HL-60 (cell line): ENCODE data around the gene EOMES.

ENCODE experiments used
- DNase-seq, 2 experiments: peaks; one replicate each; pipeline ENCODE4 v3.0.0-alpha.2; 2010 to 2020; ENCODE audit warnings: low read depth in 1 of 2, low spot score in 1 of 2
- H3K27ac ChIP-seq: fragments of 250-450 bp; sonication (Bioruptor Pico); replicated peaks from 2 replicates; pipeline ENCODE4 v1.5.1; 2020; ENCODE audit warnings: mild to moderate bottlenecking, moderate library complexity
- H3K27me3 ChIP-seq: fragments of 250-450 bp; sonication (Bioruptor Pico); 2 replicates; pipeline ENCODE4 v1.5.1; 2021; ENCODE audit warnings: mild to moderate bottlenecking, moderate library complexity; ENCODE audit not compliant: insufficient read depth, poor library complexity, severe bottlenecking
- H3K4me3 ChIP-seq: replicated peaks from 2 replicates; pipeline ENCODE4 v1.5.1; 2011; ENCODE audit warnings: mild to moderate bottlenecking, control low read depth, low read length; ENCODE audit not compliant: insufficient read depth
- CTCF ChIP-seq: IDR thresholded peaks from one replicate; pipeline ENCODE4 v1.5.1; 2011; ENCODE audit warnings: low read length, control low read depth, inconsistent platforms; ENCODE audit not compliant: insufficient read depth
- GABPA ChIP-seq: IDR thresholded peaks from 2 replicates; pipeline ENCODE4 v1.6.1; 2012; ENCODE audit warnings: low read depth
- POLR2AphosphoS5 ChIP-seq: IDR thresholded peaks from 2 replicates; pipeline ENCODE4 v1.6.1; 2012; ENCODE audit warnings: low read depth
- SPI1 ChIP-seq: IDR thresholded peaks from 2 replicates; pipeline ENCODE4 v1.6.1; 2012; ENCODE audit warnings: low read depth, mild to moderate bottlenecking, borderline replicate concordance
- TF ChIP-seq, protein P1 (sequence below): IDR thresholded peaks from 2 replicates; pipeline ENCODE4 v1.6.1; 2012; ENCODE audit warnings: low read depth; ENCODE audit not compliant: insufficient replicate concordance

Gene EOMES

GRCh38 chr3:27713078-27713423, 9.1 kb downstream of the EOMES start:
- peak overlapping the region; percentile 47 for H3K4me3 ChIP-seq
- no peak overlapping the region for H3K27ac ChIP-seq
- H3K27me3 ChIP-seq = peaks cover 57% of the 10 kb centered on the region
- no peak for DNase-seq
- no peak for TF ChIP-seq SPI1
- no peak for TF ChIP-seq CTCF
- no peak for TF ChIP-seq GABPA
- TF ChIP-seq POLR2AphosphoS5 = no peak
- TF ChIP-seq, protein P1, sequence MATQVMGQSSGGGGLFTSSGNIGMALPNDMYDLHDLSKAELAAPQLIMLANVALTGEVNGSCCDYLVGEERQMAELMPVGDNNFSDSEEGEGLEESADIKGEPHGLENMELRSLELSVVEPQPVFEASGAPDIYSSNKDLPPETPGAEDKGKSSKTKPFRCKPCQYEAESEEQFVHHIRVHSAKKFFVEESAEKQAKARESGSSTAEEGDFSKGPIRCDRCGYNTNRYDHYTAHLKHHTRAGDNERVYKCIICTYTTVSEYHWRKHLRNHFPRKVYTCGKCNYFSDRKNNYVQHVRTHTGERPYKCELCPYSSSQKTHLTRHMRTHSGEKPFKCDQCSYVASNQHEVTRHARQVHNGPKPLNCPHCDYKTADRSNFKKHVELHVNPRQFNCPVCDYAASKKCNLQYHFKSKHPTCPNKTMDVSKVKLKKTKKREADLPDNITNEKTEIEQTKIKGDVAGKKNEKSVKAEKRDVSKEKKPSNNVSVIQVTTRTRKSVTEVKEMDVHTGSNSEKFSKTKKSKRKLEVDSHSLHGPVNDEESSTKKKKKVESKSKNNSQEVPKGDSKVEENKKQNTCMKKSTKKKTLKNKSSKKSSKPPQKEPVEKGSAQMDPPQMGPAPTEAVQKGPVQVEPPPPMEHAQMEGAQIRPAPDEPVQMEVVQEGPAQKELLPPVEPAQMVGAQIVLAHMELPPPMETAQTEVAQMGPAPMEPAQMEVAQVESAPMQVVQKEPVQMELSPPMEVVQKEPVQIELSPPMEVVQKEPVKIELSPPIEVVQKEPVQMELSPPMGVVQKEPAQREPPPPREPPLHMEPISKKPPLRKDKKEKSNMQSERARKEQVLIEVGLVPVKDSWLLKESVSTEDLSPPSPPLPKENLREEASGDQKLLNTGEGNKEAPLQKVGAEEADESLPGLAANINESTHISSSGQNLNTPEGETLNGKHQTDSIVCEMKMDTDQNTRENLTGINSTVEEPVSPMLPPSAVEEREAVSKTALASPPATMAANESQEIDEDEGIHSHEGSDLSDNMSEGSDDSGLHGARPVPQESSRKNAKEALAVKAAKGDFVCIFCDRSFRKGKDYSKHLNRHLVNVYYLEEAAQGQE = no peak

- peak; percentile 41 to 77 for DNase-seq
- H3K4me3 ChIP-seq = peak overlapping the region; percentile 47
- peaks cover 55% of the 10 kb centered on the region for H3K27me3 ChIP-seq
- TF ChIP-seq POLR2AphosphoS5 (no peak), CTCF (peak; percentile 35), GABPA (no peak), SPI1 (no peak)
- TF ChIP-seq, protein P1 = no peak
- no peak overlapping the region for H3K27ac ChIP-seq
These were observed 9.7 kb downstream of the EOMES start for GRCh38 chr3:27712136-27713077.

DNA sequence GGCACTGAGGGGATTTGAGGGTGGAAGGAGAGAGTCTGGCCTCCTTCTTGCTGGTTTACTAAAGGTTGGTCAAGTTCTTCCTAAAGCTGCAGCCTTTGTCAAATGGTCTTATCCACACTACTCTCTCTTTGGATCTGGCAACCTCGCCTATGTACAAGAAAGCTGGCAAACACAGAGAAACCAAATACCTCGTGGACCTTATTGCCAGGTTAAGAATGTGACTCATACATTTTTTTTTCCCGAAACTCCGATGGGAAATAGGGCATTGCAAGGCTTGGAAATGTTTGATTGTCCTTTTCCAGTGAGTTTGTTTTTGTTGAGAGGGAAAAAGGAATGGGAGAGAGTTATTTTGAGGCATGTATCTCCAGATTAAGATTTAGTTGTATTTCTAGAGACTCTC, 13.9 kb downstream of the EOMES start:
- no peak for DNase-seq
- Histone ChIP-seq H3K27ac (no peak overlapping the region), H3K4me3 (no peak overlapping the region), H3K27me3 (peaks cover 26% of the 10 kb centered on the region)
- no peak for TF ChIP-seq CTCF
- TF ChIP-seq, protein P1 = no peak
- TF ChIP-seq POLR2AphosphoS5 = no peak
- TF ChIP-seq SPI1 = no peak
- no peak for TF ChIP-seq GABPA
